Measurements from ENCODE around the gene CAMK2G.
"Not testable (repeated sequence)": the region's sequence is repeated elsewhere in the genome, so short reads cannot be mapped to it uniquely, and the experiment has no call there.

Gene CAMK2G

GRCh38 chr10:73838008-73838567, 36.3 kb downstream of the CAMK2G start:
- DNase-seq, result no peak

GRCh38 chr10:73837072-73837471, 37.3 kb downstream of the CAMK2G start:
- no peak for DNase-seq

- DNase-seq, result no peak
Observed at GRCh38 chr10:73836427-73836980, 37.9 kb downstream of the CAMK2G start.

GRCh38 chr10:73829090-73829489, 45.3 kb downstream of the CAMK2G start:
- DNase-seq, result not testable (repeated sequence)

- no peak for DNase-seq
Observed at GRCh38 chr10:73828161-73828560, 46.2 kb downstream of the CAMK2G start.

- no peak for DNase-seq
Observed at GRCh38 chr10:73827346-73828089, 46.8 kb downstream of the CAMK2G start.

- DNase-seq, result no peak
Observed at GRCh38 chr10:73824146-73824725, 50.1 kb downstream of the CAMK2G start.

- no peak for DNase-seq
Observed at GRCh38 chr10:73823391-73823790, 51.0 kb downstream of the CAMK2G start.

- no peak for DNase-seq
Observed at GRCh38 chr10:73819513-73820093, 54.8 kb downstream of the CAMK2G start.

GRCh38 chr10:73819081-73819480, 55.3 kb downstream of the CAMK2G start:
- no peak for DNase-seq

- DNase-seq, result no peak
Observed at GRCh38 chr10:73818402-73818801, 56.0 kb downstream of the CAMK2G start.

- DNase-seq, result no peak
Observed at GRCh38 chr10:73817826-73818225, 56.5 kb downstream of the CAMK2G start.

- no peak for DNase-seq
Observed at GRCh38 chr10:73816917-73817729, 57.2 kb downstream of the CAMK2G start.

- DNase-seq, result no peak
Observed at GRCh38 chr10:73815719-73816030, 58.7 kb downstream of the CAMK2G start.

GRCh38 chr10:73814896-73815718, 59.2 kb downstream of the CAMK2G start:
- peak; percentile 84 for DNase-seq

- no peak for DNase-seq
Observed at GRCh38 chr10:73814276-73814895, 60.0 kb downstream of the CAMK2G start.

GRCh38 chr10:73813333-73813732, 61.0 kb downstream of the CAMK2G start:
- no peak for DNase-seq

GRCh38 chr10:73812657-73813056, 61.7 kb downstream of the CAMK2G start:
- DNase-seq, result no peak

- DNase-seq, result peak; percentile 57
Observed at GRCh38 chr10:73810735-73811465, 63.5 kb downstream of the CAMK2G start.

- no peak for DNase-seq
Observed at GRCh38 chr10:73810358-73810734, 64.0 kb downstream of the CAMK2G start.

Measured in 8988T (cell line).